AG08395 (cell line): ENCODE data around the gene RNF157.
A peak's percentile ranks its signal among the peaks of the same experiment; 100 is the strongest.

Experiments
- DNase-seq: peaks from one replicate; pipeline ENCODE4 v3.0.0; 2012; ENCODE audit warnings: mixed read lengths, low spot score

The RNF157 gene

GRCh38 chr17:76123749-76124581 is 116.3 kb downstream of the RNF157 start:
- no peak for DNase-seq

DNA sequence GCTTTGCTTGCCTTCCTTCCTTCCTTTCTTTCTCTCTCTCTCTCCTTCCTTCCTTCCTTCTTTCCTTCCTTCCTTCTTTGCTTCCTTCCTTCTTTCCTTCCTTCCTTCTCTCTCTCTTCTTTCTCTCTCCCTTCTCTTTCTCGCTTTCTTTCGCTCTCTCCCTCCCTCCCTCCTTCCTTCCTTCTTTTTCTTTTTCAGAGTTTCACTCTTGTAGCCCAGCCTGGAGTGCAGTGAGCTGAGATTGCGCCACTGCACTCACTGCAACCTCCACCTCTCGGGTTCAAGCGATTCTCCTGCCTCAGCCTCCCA is 117.1 kb downstream of the RNF157 start:
- DNase-seq, result no peak

- DNase-seq, result no peak
These were observed 117.7 kb downstream of the RNF157 start for GRCh38 chr17:76122431-76123190.

- DNase-seq, result no peak
These were observed 118.3 kb downstream of the RNF157 start for GRCh38 chr17:76121932-76122430.

DNA sequence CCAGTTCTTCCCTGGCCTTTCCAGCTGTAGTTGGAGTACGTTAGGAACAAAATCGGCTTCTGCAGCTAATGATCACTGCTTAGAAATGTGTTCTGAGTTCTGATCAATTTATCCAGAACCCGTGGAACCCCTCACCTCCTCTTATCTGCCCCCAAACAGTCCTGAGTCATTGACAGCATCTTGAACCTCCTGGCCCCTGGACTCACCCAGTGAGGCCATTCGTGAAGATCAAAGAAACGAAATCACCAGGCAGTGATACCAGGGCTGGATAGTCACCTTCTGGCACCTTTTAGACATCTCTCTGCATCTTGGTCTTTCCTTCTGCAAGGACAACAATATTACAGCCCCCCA is 119.7 kb downstream of the RNF157 start:
- no peak for DNase-seq

- no peak for DNase-seq
These were observed 120.6 kb downstream of the RNF157 start for GRCh38 chr17:76119409-76120371.

GRCh38 chr17:76115138-76115754 is 125.0 kb downstream of the RNF157 start:
- DNase-seq, result no peak

DNA sequence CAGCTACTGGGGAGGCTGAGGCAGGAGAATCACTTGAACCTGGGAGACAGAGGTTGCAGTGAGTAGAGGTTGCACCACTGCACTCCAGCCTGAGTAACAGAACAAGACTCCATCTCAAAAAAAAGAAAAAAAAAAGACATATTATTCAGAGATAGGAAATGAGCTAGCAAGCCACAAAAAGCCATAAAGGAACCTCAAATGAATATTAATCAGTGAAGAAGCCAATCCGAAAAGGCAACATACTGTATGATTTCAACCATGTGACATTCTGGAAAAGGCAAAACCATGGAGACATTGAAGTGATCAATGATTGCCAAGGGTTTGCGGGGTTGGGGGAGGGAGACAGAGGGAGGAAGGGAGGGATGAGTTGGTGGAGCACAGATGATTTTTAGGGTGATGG is 128.3 kb downstream of the RNF157 start:
- no peak for DNase-seq

DNA sequence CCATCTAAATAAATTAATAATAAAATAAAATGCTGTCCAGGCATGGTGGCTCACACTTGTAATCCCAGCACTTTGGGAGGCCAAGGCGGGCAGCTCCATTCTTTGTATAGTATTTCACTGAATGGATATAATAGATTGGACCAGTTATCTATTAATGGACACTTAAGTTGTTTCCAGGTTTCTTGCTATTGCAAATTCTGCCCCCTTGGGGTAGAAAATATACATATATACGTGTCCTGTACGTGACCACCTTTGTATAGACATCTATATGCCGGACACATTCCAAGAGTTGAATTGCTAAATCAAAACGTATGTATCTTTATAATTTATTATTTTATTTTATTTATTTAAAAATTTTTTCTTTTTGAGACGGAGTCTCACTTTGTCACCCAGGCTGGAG is 132.8 kb downstream of the RNF157 start:
- DNase-seq, result no peak

DNA sequence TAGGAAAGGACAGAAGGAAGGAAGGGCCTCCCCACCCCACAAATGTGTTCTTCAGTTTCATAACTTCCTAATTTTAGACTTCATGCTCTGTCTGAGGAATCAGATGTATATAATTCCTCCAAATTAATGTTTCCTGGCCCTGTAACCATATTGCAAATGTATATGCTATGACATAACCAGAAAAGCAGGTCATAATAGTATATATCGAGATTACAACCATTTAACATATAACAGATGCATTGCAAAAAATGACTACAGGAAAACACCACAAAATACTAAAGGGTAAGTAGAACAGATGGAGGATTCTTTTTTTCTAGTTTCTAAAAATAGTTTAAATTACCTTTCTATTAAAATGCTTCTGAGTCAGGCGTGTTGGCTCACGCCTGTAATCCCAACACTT is 133.6 kb downstream of the RNF157 start:
- DNase-seq, result no peak

- no peak for DNase-seq
These were observed 135.4 kb downstream of the RNF157 start for GRCh38 chr17:76104896-76105231.

GRCh38 chr17:76104140-76104895 is 136.0 kb downstream of the RNF157 start:
- no peak for DNase-seq

GRCh38 chr17:76103274-76104139 is 136.8 kb downstream of the RNF157 start, which contains the start of gene EXOC7:
Gene EXOC7 (minus strand): TSS chr17:76103787. CDS start chr17:76103692, 95 bp downstream.
- DNase-seq, result peak; percentile 99

GRCh38 chr17:76102944-76103273 is 137.4 kb downstream of the RNF157 start:
- no peak for DNase-seq

- no peak for DNase-seq
These were observed 142.5 kb downstream of the RNF157 start for GRCh38 chr17:76097716-76098295.

DNA sequence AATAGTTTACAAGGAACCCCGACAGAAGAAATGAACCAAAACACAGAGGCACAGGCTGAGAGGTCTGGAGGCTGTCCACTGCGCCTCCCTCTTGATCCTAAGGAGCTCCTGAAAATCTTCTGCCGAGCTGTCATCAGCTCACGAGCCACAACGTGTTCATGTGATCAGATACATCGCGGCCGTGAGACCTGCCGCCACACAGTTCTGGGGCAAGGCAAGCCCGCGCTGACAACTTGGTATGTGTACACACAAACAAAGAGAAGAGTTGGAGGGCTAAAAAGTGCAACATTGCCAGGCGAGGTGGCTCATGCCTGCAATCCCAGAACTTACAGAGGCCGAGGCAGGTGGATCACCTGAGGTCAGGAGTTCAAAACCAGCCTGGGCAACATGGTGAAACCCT is 144.3 kb downstream of the RNF157 start:
- no peak for DNase-seq

GRCh38 chr17:76094046-76094445 is 146.2 kb downstream of the RNF157 start:
- DNase-seq, result no peak

GRCh38 chr17:76092526-76093413 is 147.5 kb downstream of the RNF157 start:
- DNase-seq, result no peak
